K562 (cell line): ENCODE measurements around the gene STUB1. TPM values are rescaled to one million over a fixed set of nuclear protein-coding genes. Genes with fewer than 3 reads are reported as not detected.

Experiments used
- BMI1 ChIP-seq: fragments of 150-350 bp; IDR thresholded peaks from 2 replicates; pipeline ENCODE4 v1.6.1; 2014; ENCODE audit warnings: low read length
- CHD1 ChIP-seq: fragments of 200-600 bp; sonication (generic); IDR thresholded peaks from one replicate; pipeline ENCODE4 v1.6.1; 2012; ENCODE audit warnings: mild to moderate bottlenecking, moderate library complexity, low read length, inconsistent platforms
- CREM ChIP-seq: IDR thresholded peaks from 2 replicates; pipeline ENCODE4 v1.6.1; 2014; ENCODE audit warnings: antibody characterized with exemption, low read depth
- ELF2 ChIP-seq: fragments of 250-450 bp; sonication (Bioruptor Pico); IDR thresholded peaks from 2 replicates; pipeline ENCODE4 v1.5.0; 2021; ENCODE audit warnings: mild to moderate bottlenecking
- HDAC8 ChIP-seq: fragments of 450-650 bp; IDR thresholded peaks from 2 replicates; pipeline ENCODE4 v1.6.1; 2016; ENCODE audit warnings: mild to moderate bottlenecking, missing genetic modification characterization, moderate library complexity, missing compliant biosample characterization
- NELFE ChIP-seq: IDR thresholded peaks from 2 replicates; pipeline ENCODE4 v1.6.1; 2011; ENCODE audit warnings: mild to moderate bottlenecking; ENCODE audit not compliant: insufficient read depth, insufficient read length
- PML ChIP-seq: IDR thresholded peaks from 2 replicates; pipeline ENCODE4 v1.6.1; 2012; ENCODE audit warnings: low read length, inconsistent platforms
- SUPT5H ChIP-seq: fragments of 450-650 bp; IDR thresholded peaks from 2 replicates; pipeline ENCODE4 v1.6.1; 2016
- THRB ChIP-seq: fragments of 450-650 bp; formaldehyde crosslinking; conservative IDR thresholded peaks from 2 replicates; pipeline ENCODE4 v1.4.0; 2022; ENCODE audit warnings: mild to moderate bottlenecking, missing genetic modification characterization
- USF1 ChIP-seq: sonication (generic); formaldehyde crosslinking; IDR thresholded peaks from 2 replicates; pipeline ENCODE4 v1.9.0; 2022; ENCODE audit warnings: mild to moderate bottlenecking, missing genetic modification reagents
- ZBED1 ChIP-seq: IDR thresholded peaks from 2 replicates; pipeline ENCODE4 v1.6.1; 2014
- ZNF282 ChIP-seq: sonication (generic); formaldehyde crosslinking; IDR thresholded peaks from 2 replicates; pipeline ENCODE4 v1.8.1; 2023; ENCODE audit warnings: missing genetic modification reagents
- polyA plus RNA-seq, 8 experiments: library from polyadenylated mRNA; depleted of rRNA in 4 of 8; stranded (reverse) in 5 of 8; unstranded in 3 of 8; fragments of >200 nt; fragmentation: Nextera tagmentation in 2 of 8; fragmentation: Illumina TruSeq in 1 of 8; extraction: Ambion mirVana in 2 of 8; extraction: Trizol in 1 of 8; gene quantifications; 2 replicates each; pipeline versions ENCODE4 v1.2.1 to v1.2.3, GENCODE V29; 2011 to 2014; ENCODE audit warnings: inconsistent platforms in 1 of 8, missing spikeins in 1 of 8
- total RNA-seq, 7 experiments: library from RNA; depleted of rRNA in 6 of 7; stranded (reverse); fragments of >200 nt in 6 of 7; fragmentation: Illumina TruSeq in 2 of 7; extraction: Trizol in 2 of 7; gene quantifications; 2 replicates each; pipeline versions ENCODE4 v1.2.1 to v1.2.3, GENCODE V29; 2011 to 2021; ENCODE audit warnings: low replicate concordance in 1 of 7
- TF ChIP-seq, protein P1 (sequence below), 2 experiments: fragments of 450-650 bp; formaldehyde crosslinking in 1 of 2; IDR thresholded peaks; 2 replicates each; pipeline versions ENCODE4 v1.4.0 to v1.6.1; 2014 to 2020; ENCODE audit warnings: mild to moderate bottlenecking in 2 of 2, borderline replicate concordance in 1 of 2, low read depth in 1 of 2
- TF ChIP-seq, protein P2 (sequence below), 2 experiments: IDR thresholded peaks in 1 of 2; conservative IDR thresholded peaks in 1 of 2; 2 replicates each; pipeline ENCODE4 v1.6.1; 2016; ENCODE audit warnings: low read depth in 2 of 2, mild to moderate bottlenecking in 1 of 2, missing compliant biosample characterization in 1 of 2, missing genetic modification characterization in 1 of 2, moderate library complexity in 1 of 2

The STUB1 gene
- total and polyA plus RNA-seq, 9 of the 15 experiments (the other 6 are each of a cell fraction or from before 2014, with no cell fraction given) = 10.6 to 251 (median 152) TPM

GRCh38 chr16:683396-684070 is 3.3 kb downstream of the STUB1 start (continued):
- TF ChIP-seq, protein P1, sequence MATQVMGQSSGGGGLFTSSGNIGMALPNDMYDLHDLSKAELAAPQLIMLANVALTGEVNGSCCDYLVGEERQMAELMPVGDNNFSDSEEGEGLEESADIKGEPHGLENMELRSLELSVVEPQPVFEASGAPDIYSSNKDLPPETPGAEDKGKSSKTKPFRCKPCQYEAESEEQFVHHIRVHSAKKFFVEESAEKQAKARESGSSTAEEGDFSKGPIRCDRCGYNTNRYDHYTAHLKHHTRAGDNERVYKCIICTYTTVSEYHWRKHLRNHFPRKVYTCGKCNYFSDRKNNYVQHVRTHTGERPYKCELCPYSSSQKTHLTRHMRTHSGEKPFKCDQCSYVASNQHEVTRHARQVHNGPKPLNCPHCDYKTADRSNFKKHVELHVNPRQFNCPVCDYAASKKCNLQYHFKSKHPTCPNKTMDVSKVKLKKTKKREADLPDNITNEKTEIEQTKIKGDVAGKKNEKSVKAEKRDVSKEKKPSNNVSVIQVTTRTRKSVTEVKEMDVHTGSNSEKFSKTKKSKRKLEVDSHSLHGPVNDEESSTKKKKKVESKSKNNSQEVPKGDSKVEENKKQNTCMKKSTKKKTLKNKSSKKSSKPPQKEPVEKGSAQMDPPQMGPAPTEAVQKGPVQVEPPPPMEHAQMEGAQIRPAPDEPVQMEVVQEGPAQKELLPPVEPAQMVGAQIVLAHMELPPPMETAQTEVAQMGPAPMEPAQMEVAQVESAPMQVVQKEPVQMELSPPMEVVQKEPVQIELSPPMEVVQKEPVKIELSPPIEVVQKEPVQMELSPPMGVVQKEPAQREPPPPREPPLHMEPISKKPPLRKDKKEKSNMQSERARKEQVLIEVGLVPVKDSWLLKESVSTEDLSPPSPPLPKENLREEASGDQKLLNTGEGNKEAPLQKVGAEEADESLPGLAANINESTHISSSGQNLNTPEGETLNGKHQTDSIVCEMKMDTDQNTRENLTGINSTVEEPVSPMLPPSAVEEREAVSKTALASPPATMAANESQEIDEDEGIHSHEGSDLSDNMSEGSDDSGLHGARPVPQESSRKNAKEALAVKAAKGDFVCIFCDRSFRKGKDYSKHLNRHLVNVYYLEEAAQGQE (IDR thresholded peaks at IDR 0.05; ENCODE audit: borderline replicate concordance) = no peak
- TF ChIP-seq, protein P1 (CRISPR knock-in tag; IDR thresholded peaks at IDR 0.05; ENCODE audit: low read depth) = peak; percentile 81; the same call in 1 of the 2 replicates
- TF ChIP-seq BMI1 (no peak), THRB (0 out of 2 replicates have a peak, but pooled peaks have one; percentile 53), USF1 (CRISPR knock-in tag) (peak; percentile 43; the same call in 1 of the 2 replicates), CREM (0 out of 2 replicates have a peak, but pooled peaks have one; percentile 13), ELF2 (CRISPR knock-in tag) (peak; percentile 18; the same call in 1 of the 2 replicates), PML (no peak), NELFE (no peak), HDAC8 (0 out of 2 replicates have a peak, but pooled peaks have one; percentile 15), ZBED1 (0 out of 2 replicates have a peak, but pooled peaks have one; percentile 20), SUPT5H (peak; percentile 59), ZNF282 (CRISPR knock-in tag) (0 out of 2 replicates have a peak, but pooled peaks have one; percentile 24), CHD1 (peak; percentile 76)
- TF ChIP-seq, protein P2, sequence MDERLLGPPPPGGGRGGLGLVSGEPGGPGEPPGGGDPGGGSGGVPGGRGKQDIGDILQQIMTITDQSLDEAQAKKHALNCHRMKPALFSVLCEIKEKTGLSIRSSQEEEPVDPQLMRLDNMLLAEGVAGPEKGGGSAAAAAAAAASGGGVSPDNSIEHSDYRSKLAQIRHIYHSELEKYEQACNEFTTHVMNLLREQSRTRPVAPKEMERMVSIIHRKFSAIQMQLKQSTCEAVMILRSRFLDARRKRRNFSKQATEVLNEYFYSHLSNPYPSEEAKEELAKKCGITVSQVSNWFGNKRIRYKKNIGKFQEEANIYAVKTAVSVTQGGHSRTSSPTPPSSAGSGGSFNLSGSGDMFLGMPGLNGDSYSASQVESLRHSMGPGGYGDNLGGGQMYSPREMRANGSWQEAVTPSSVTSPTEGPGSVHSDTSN (CRISPR knock-in tag; IDR thresholded peaks at IDR 0.05; ENCODE audit: low read depth) = no peak
- TF ChIP-seq, protein P2 (tag; conservative IDR thresholded peaks at IDR 0.05; ENCODE audit: low read depth) = no peak
